ENCODE measurements around the gene CLASP1. TPM values are rescaled to one million over a fixed set of nuclear protein-coding genes. Genes with fewer than 3 reads are reported as not detected.
"Not testable (repeated sequence)": the region's sequence is repeated elsewhere in the genome, so short reads cannot be mapped to it uniquely, and the experiment has no call there.

The CLASP1 gene
- polyA plus RNA-seq, 3 donors, result 7.9 to 17.1 (median 16.2) TPM

- no peak overlapping the region for H3K27ac ChIP-seq (ENCODE audit: low read depth, low read length)
- 75 to 93% (median 82%) methylated on average over 2 of the region's 2 CpGs for WGBS, 3 donors
These were observed 175.8 kb downstream of the CLASP1 start for GRCh38 chr2:121473512-121473911.

GRCh38 chr2:121472470-121472993, 176.7 kb downstream of the CLASP1 start:
- H3K27ac ChIP-seq (ENCODE audit: low read depth, low read length), result no peak overlapping the region
- 75 to 88% (median 82%) methylated on average over 2 of the region's 2 CpGs for WGBS, 3 donors

GRCh38 chr2:121471532-121472469, 177.5 kb downstream of the CLASP1 start:
- H3K27ac ChIP-seq (ENCODE audit: low read depth, low read length), result no peak overlapping the region
- 63 to 84% (median 80%) methylated on average over 8 of the region's 8 CpGs for WGBS, 3 donors

DNA sequence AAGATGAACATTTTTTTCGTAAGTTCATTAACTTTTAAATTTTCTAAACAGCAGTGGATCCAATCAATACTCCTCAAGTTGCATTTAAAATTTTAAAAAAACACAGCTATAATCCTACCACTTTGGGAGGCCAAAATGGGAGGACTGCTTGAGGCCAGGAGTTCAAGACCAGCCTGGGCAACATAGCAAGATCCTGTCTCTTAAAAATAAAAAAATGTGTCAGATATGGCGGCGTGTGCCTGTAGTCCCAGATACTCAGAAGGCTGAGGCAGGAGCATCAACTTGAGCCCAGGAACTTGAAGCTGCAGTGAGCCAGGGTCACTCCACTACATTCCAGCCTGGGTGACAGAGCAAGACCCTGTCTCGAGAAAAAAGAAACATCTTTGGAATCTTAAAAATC, 178.3 kb downstream of the CLASP1 start:
- no peak overlapping the region for H3K27ac ChIP-seq (ENCODE audit: low read depth, low read length)
- WGBS, 3 donors, result 97 to 98% (median 97%) methylated on average over 4 of the region's 4 CpGs

GRCh38 chr2:121469356-121469755, 179.9 kb downstream of the CLASP1 start:
- WGBS, 3 donors, result 91 to 96% (median 92%) methylated on average over 3 of the region's 3 CpGs

GRCh38 chr2:121468936-121469335, 180.3 kb downstream of the CLASP1 start:
- WGBS, 3 donors, result 96 to 97% (median 97%) methylated on average over 6 of the region's 6 CpGs
- no peak overlapping the region for H3K27ac ChIP-seq (ENCODE audit: low read depth, low read length)

More at GRCh38 chr2:121469356-121469755, 179.9 kb downstream of the CLASP1 start:
- H3K27ac ChIP-seq (ENCODE audit: low read depth, low read length), result no peak overlapping the region

DNA sequence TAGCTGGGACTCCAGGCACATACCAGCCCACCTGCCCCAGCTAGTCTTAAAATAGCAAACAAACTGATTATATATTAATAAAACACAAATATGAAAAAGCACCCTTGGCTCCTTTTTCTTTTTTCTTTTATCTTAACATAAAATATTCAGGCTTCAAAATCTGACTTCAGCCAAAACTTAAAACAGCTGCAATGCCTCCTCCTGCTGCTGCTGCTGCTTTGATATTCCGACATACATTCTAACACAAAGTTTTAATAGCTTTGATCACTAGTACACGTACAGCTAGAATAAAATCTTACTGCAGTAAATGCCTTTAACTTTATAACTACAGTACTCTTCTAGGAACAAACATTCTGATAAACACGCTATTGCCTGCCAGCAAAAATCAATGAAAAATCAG, 190.0 kb downstream of the CLASP1 start:
- no peak overlapping the region for H3K27ac ChIP-seq (ENCODE audit: low read depth, low read length)

GRCh38 chr2:121456325-121456724, 192.9 kb downstream of the CLASP1 start:
- no peak overlapping the region for H3K27ac ChIP-seq (ENCODE audit: low read depth, low read length)
- WGBS, 3 donors, result 86 to 98% (median 97%) methylated on average over 3 of the region's 3 CpGs

More for the DNA sequence above, 190.0 kb downstream of the CLASP1 start:
- 73 to 86% (median 81%) methylated on average over 3 of the region's 3 CpGs for WGBS, 3 donors

DNA sequence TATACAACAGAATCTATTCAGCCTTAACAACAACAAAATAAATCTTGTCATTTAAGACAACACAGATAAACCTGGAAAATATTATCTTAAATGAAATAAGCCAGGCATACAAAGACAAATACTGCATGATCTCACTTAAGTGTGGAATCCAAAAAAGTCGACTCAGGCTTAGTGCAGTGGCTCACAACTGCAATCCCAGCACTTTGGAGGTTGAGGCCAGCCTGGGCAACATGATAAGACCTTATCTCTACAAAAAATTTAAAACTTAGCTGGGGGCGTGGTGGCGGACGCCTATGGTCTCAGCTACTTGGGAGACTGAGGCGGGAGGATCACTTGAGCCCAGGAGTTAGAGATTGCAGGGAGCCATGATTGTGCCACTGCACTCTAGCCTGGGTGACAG, 193.8 kb downstream of the CLASP1 start:
- H3K27ac ChIP-seq (ENCODE audit: low read depth, low read length), result no peak overlapping the region
- WGBS, 3 donors, result 75 to 90% (median 86%) methylated on average over 5 of the region's 5 CpGs

DNA sequence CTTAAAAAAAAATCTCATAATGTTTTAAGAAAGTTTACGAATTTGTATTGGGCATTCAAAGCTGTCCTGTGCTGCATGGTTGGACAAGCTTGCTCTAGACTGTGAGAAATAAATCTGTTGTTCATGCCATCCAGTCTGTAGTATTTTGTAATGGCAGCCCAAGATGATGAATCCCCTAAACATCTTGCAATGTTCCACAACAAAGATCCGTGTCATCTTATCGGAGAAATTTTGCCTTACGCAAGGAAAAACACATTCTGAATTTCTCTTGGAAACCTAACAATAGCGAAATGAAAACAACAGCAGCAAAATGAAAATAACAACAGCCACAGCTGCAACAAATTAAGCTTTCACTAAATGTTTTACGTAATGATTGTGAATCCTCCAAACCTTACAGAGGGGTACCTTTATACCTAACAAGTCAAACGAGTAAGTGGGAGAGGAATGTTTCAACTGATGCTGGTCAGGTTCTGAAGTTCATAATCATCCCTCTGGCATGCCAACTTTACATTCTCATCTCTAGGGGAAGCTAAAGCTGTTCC, 194.6 kb downstream of the CLASP1 start:
- no peak overlapping the region for H3K27ac ChIP-seq (ENCODE audit: low read depth, low read length)
- WGBS, 3 donors, result 91 to 94% (median 92%) methylated on average over 7 of the region's 7 CpGs

DNA sequence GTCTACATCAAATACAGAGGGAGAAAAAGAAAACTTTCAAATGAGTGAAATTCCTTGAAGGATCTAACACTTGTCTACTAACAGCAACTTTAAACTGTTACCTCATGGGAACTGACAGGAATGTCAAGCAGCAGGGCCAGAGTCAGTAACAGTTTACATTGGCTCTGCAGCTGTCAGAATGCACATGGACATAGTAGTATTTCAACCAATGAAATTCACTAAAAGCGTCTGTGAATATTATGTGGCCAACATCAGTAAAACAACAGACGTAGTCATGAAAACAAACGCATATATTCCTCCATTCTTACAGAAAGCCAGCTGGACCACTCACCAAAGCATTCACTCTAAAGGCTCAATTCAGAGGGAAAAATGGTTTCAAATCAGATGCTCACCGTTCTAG, 197.9 kb downstream of the CLASP1 start:
- WGBS, 3 donors, result 80 to 92% (median 86%) methylated on average over 4 of the region's 4 CpGs
- no peak overlapping the region for H3K27ac ChIP-seq (ENCODE audit: low read depth, low read length)

DNA sequence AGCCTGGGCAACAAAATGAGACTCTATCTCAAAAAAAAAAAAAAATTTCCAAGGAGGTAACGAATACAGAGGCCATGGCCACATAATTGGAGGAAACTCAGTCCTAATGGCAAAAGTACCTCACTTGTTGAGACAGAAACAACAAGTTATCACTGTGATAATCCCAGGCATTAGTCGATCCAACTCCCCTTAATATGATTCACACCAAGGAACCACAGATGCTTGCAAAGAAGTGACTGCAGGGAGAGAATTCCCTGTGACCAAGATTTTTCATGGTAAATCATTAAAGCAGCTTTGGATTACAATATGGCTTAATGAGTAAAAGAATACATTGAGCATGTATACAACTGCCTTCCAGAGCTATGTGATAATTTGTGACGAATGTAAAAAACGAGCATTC, 199.0 kb downstream of the CLASP1 start:
- 92 to 94% (median 94%) methylated on average over 4 of the region's 4 CpGs for WGBS, 3 donors
- no peak overlapping the region for H3K27ac ChIP-seq (ENCODE audit: low read depth, low read length)

GRCh38 chr2:121446647-121447241, 202.5 kb downstream of the CLASP1 start:
- no peak overlapping the region for H3K27ac ChIP-seq (ENCODE audit: low read depth, low read length)
- WGBS, 3 donors, result 90 to 92% (median 90%) methylated on average over 8 of the region's 8 CpGs

DNA sequence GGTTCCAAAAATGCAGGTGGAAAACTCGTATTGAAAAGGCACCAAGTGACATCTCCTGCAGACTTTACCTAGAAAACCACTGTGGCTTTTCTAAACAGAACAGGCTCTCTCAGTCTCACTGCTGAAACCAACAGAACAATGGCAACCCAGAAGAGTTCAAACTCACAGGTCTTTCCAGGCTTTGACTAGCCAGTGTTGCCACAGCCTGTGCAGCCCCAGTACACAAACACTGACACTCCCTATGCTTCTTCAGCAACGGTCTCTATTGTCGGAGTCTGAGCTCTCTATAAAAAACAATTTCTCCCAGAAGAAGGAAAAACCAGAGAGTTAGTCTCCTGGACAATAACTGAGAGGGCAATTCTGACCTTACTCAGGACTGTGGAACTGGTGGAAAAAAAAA, 206.4 kb downstream of the CLASP1 start:
- no peak overlapping the region for H3K27ac ChIP-seq (ENCODE audit: low read depth, low read length)
- 80 to 96% (median 90%) methylated on average over 3 of the region's 3 CpGs for WGBS, 3 donors

- H3K27ac ChIP-seq (ENCODE audit: low read depth, low read length), result not testable (repeated sequence)
- 86 to 100% (median 100%) methylated on average over 1 of the region's 1 CpG for WGBS, 3 donors
These were observed 211.0 kb downstream of the CLASP1 start for GRCh38 chr2:121438290-121438689.

GRCh38 chr2:121436918-121437317, 212.3 kb downstream of the CLASP1 start:
- 99% methylated on average over 3 of the region's 3 CpGs for WGBS, 3 donors
- no peak overlapping the region for H3K27ac ChIP-seq (ENCODE audit: low read depth, low read length)

GRCh38 chr2:121435790-121436189, 213.5 kb downstream of the CLASP1 start:
- 92 to 97% (median 94%) methylated on average over 3 of the region's 3 CpGs for WGBS, 3 donors
- no peak overlapping the region for H3K27ac ChIP-seq (ENCODE audit: low read depth, low read length)

DNA sequence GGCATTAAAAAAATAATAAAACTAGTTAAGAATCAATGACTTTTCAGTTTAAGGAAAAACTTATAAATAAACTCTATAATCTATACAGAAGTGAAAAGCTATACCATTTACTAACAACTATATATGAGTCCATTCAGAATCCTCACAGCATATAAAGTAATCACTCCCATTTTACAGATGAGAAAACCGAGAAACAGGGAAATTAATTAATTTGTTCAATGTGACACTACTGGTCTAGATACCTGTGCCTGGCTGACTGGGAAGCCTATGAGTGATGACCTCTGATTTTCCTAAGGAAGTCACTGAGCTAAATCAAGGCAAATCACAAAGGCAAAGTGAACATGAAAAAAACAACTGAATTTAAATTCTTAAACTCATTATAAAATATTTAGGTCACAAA, 218.0 kb downstream of the CLASP1 start:
- 85 to 95% (median 95%) methylated on average over 1 of the region's 1 CpG for WGBS, 3 donors
- no peak overlapping the region for H3K27ac ChIP-seq (ENCODE audit: low read depth, low read length)

DNA sequence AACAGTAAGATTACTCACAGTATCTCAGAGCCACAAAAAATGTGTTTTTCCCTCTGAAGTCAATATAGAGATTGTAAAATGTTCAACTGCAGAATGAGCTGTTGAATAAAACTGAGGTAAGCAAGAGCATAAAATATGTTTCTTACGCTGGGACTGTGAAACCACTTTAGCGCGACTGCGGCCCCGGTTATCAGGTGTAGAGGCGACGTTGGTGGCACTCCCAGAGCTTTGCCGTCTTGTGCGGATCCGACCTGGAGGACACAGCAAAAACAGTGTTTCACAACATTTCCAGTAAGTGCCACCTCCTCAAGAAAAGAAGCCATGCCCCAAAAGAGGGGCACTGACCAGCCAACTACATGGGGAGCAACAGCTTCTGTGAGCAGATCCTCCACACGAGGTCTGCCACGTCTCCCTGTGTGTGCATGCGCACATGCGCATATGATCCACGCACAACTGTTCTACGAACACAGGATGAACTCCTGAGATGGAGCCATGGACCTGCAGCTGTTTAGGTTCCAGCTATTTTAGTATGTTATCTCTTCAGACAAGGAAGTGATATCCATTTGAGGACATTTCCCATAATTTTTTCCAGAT, 219.2 kb downstream of the CLASP1 start:
- WGBS, 3 donors, result 90 to 94% (median 91%) methylated on average over 16 of the region's 16 CpGs
- no peak overlapping the region for H3K27ac ChIP-seq (ENCODE audit: low read depth, low read length)

Measured in adipose tissue (tissue), 3 donors.